GM19238 (cell line): ENCODE results near the gene BRD9.
"Not testable (repeated sequence)": the region's sequence is repeated elsewhere in the genome, so short reads cannot be mapped to it uniquely, and the experiment has no call there.

Source experiments
- DNase-seq: peaks from one replicate; pipeline ENCODE4 v3.0.0; 2011; ENCODE audit warnings: low spot score; ENCODE audit not compliant: insufficient read length

Gene BRD9

GRCh38 chr5:859798-860296 lies 32.8 kb downstream of the BRD9 start:
- DNase-seq, result no peak

GRCh38 chr5:859391-859790 lies 33.2 kb downstream of the BRD9 start:
- DNase-seq, result no peak

GRCh38 chr5:858726-859125 lies 33.9 kb downstream of the BRD9 start:
- no peak for DNase-seq

- DNase-seq, result no peak
These were observed 35.8 kb downstream of the BRD9 start for GRCh38 chr5:856531-857425.

- no peak for DNase-seq
These were observed 36.6 kb downstream of the BRD9 start for GRCh38 chr5:855771-856530.

GRCh38 chr5:854966-855743 lies 37.4 kb downstream of the BRD9 start:
- DNase-seq, result no peak

GRCh38 chr5:854217-854616 lies 38.4 kb downstream of the BRD9 start:
- DNase-seq, result no peak

GRCh38 chr5:853416-854090 lies 39.0 kb downstream of the BRD9 start:
- DNase-seq, result not testable (repeated sequence)

GRCh38 chr5:852431-853401 lies 39.9 kb downstream of the BRD9 start:
- no peak for DNase-seq

GRCh38 chr5:852018-852417 lies 40.6 kb downstream of the BRD9 start:
- DNase-seq, result no peak

GRCh38 chr5:851553-851952 lies 41.0 kb downstream of the BRD9 start:
- no peak for DNase-seq

GRCh38 chr5:851076-851475 lies 41.5 kb downstream of the BRD9 start:
- no peak for DNase-seq

- no peak for DNase-seq
These were observed 42.0 kb downstream of the BRD9 start, which contains the start of gene ZDHHC11 for GRCh38 chr5:850511-851006. Gene ZDHHC11 (minus strand): TSS chr5:850986. CDS start chr5:850602, 384 bp downstream.

GRCh38 chr5:849651-850301 lies 42.8 kb downstream of the BRD9 start:
- DNase-seq, result no peak

- no peak for DNase-seq
These were observed 43.9 kb downstream of the BRD9 start for GRCh38 chr5:848671-849111.

- DNase-seq, result not testable (repeated sequence)
These were observed 44.9 kb downstream of the BRD9 start for GRCh38 chr5:847736-848135.

- DNase-seq, result not testable (repeated sequence)
These were observed 45.4 kb downstream of the BRD9 start for GRCh38 chr5:847212-847611.

- DNase-seq, result not testable (repeated sequence)
These were observed 46.0 kb downstream of the BRD9 start for GRCh38 chr5:846602-847091.
